ENCODE results near the gene CIC.

The CIC gene

GRCh38 chr19:42268704-42269477, at the start of gene CIC:
TSS of gene CIC (plus strand) at chr19:42269252. CDS start at chr19:42271784, 2,532 bp downstream.
- DNase-seq (ENCODE audit: low read depth): peak; percentile 95

- DNase-seq (ENCODE audit: low read depth): peak; percentile 89
Measured at GRCh38 chr19:42219812-42220750, 49.0 kb upstream of the CIC start, which contains the start of gene ZNF526. TSS of gene ZNF526 (plus strand) at chr19:42220312. CDS start at chr19:42224404, 4,092 bp downstream.

GRCh38 chr19:42220751-42221097, 48.3 kb upstream of the CIC start:
- no peak for DNase-seq (ENCODE audit: low read depth)

GRCh38 chr19:42224940-42225717, 43.9 kb upstream of the CIC start:
- DNase-seq (ENCODE audit: low read depth): no peak

GRCh38 chr19:42225718-42226292, 43.2 kb upstream of the CIC start:
- DNase-seq (ENCODE audit: low read depth): no peak

GRCh38 chr19:42226886-42227285, 42.2 kb upstream of the CIC start:
- no peak for DNase-seq (ENCODE audit: low read depth)

GRCh38 chr19:42228641-42229040, 40.4 kb upstream of the CIC start:
- no peak for DNase-seq (ENCODE audit: low read depth)

GRCh38 chr19:42229301-42229854, 39.7 kb upstream of the CIC start:
- no peak for DNase-seq (ENCODE audit: low read depth)

- DNase-seq (ENCODE audit: low read depth): no peak
Measured at GRCh38 chr19:42229855-42230351, 39.1 kb upstream of the CIC start.

- no peak for DNase-seq (ENCODE audit: low read depth)
Measured at GRCh38 chr19:42230571-42230970, 38.5 kb upstream of the CIC start.

GRCh38 chr19:42232435-42232834, 36.6 kb upstream of the CIC start:
- DNase-seq (ENCODE audit: low read depth): no peak

- DNase-seq (ENCODE audit: low read depth): no peak
Measured at GRCh38 chr19:42233106-42233505, 35.9 kb upstream of the CIC start.

- DNase-seq (ENCODE audit: low read depth): no peak
Measured at GRCh38 chr19:42233678-42234292, 35.3 kb upstream of the CIC start.

GRCh38 chr19:42234364-42234763, 34.7 kb upstream of the CIC start:
- no peak for DNase-seq (ENCODE audit: low read depth)

- no peak for DNase-seq (ENCODE audit: low read depth)
Measured at GRCh38 chr19:42235181-42235580, 33.9 kb upstream of the CIC start.

GRCh38 chr19:42239544-42240220, 29.4 kb upstream of the CIC start:
- no peak for DNase-seq (ENCODE audit: low read depth)

- no peak for DNase-seq (ENCODE audit: low read depth)
Measured at GRCh38 chr19:42241279-42241678, 27.8 kb upstream of the CIC start.

- DNase-seq (ENCODE audit: low read depth): no peak
Measured at GRCh38 chr19:42242069-42242511, 27.0 kb upstream of the CIC start.

- DNase-seq (ENCODE audit: low read depth): peak; percentile 76
Measured at GRCh38 chr19:42242512-42243409, 26.3 kb upstream of the CIC start, which contains the start of gene GSK3A. TSS of gene GSK3A (minus strand) at chr19:42242602. CDS start at chr19:42242465, 137 bp downstream.
